Measurements from ENCODE around the gene LDLRAD1.

DNA sequence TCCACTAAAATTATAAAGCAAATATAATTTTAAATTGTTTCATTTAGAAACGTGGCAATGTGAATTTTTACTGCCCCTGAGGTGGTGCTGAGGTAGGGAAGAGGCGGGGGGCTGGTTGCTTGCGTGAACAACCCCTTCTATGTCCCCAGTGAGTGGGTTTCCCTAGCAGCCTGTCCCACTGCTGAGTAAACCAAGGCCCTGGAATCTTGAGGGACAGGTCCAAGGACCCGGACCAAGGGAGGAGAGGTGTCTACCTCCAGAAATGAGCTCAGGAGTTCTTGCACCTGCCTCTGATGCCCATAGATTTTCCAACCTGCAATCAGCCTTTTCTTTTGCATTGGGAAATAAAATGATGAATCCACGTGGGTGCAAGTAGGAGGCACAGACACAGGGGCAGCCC lies 649 bp upstream of the LDLRAD1 start:
- TF ChIP-seq, protein P1, sequence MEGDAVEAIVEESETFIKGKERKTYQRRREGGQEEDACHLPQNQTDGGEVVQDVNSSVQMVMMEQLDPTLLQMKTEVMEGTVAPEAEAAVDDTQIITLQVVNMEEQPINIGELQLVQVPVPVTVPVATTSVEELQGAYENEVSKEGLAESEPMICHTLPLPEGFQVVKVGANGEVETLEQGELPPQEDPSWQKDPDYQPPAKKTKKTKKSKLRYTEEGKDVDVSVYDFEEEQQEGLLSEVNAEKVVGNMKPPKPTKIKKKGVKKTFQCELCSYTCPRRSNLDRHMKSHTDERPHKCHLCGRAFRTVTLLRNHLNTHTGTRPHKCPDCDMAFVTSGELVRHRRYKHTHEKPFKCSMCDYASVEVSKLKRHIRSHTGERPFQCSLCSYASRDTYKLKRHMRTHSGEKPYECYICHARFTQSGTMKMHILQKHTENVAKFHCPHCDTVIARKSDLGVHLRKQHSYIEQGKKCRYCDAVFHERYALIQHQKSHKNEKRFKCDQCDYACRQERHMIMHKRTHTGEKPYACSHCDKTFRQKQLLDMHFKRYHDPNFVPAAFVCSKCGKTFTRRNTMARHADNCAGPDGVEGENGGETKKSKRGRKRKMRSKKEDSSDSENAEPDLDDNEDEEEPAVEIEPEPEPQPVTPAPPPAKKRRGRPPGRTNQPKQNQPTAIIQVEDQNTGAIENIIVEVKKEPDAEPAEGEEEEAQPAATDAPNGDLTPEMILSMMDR (IDR thresholded peaks at IDR 0.05), result no peak
- no peak for TF ChIP-seq EZH2 (IDR thresholded peaks at IDR 0.05)

All from neural progenitor cell (in vitro differentiated cells).